ENCODE measurements around the gene ALPK3.

The ALPK3 gene

GRCh38 chr15:84907731-84908130 is 90.6 kb downstream of the ALPK3 start:
- no peak for TF ChIP-seq CTCF (conservative IDR thresholded peaks at IDR 0.05; ENCODE audit: control insufficient read depth, insufficient read depth, low read depth, low read length)
- no peak for DNase-seq (ENCODE audit: low read depth)
- no peak overlapping the region for H3K4me3 ChIP-seq (ENCODE audit: control insufficient read depth, low read depth, low read length)

- no peak for TF ChIP-seq CTCF (conservative IDR thresholded peaks at IDR 0.05; ENCODE audit: control insufficient read depth, insufficient read depth, low read depth, low read length)
Measured at GRCh38 chr15:84908564-84908963, 91.4 kb downstream of the ALPK3 start.

GRCh38 chr15:84909029-84909428 is 91.9 kb downstream of the ALPK3 start:
- no peak for TF ChIP-seq CTCF (conservative IDR thresholded peaks at IDR 0.05; ENCODE audit: control insufficient read depth, insufficient read depth, low read depth, low read length)
- no peak overlapping the region for H3K4me3 ChIP-seq (ENCODE audit: control insufficient read depth, low read depth, low read length)

More at GRCh38 chr15:84908564-84908963, 91.4 kb downstream of the ALPK3 start:
- H3K4me3 ChIP-seq (ENCODE audit: control insufficient read depth, low read depth, low read length) = no peak overlapping the region
- no peak for DNase-seq (ENCODE audit: low read depth)

GRCh38 chr15:84909782-84910181 is 92.6 kb downstream of the ALPK3 start:
- no peak for TF ChIP-seq CTCF (conservative IDR thresholded peaks at IDR 0.05; ENCODE audit: control insufficient read depth, insufficient read depth, low read depth, low read length)
- DNase-seq (ENCODE audit: low read depth) = no peak
- H3K4me3 ChIP-seq (ENCODE audit: control insufficient read depth, low read depth, low read length) = no peak overlapping the region

More at GRCh38 chr15:84909029-84909428, 91.9 kb downstream of the ALPK3 start:
- no peak for DNase-seq (ENCODE audit: low read depth)

- DNase-seq (ENCODE audit: low read depth) = peak; percentile 53
- TF ChIP-seq CTCF (conservative IDR thresholded peaks at IDR 0.05; ENCODE audit: control insufficient read depth, insufficient read depth, low read depth, low read length) = no peak
- H3K4me3 ChIP-seq (ENCODE audit: control insufficient read depth, low read depth, low read length) = no peak overlapping the region
Measured at GRCh38 chr15:84910928-84911623, 93.9 kb downstream of the ALPK3 start.

GRCh38 chr15:84911879-84912660 is 94.9 kb downstream of the ALPK3 start:
- TF ChIP-seq CTCF (conservative IDR thresholded peaks at IDR 0.05; ENCODE audit: control insufficient read depth, insufficient read depth, low read depth, low read length) = no peak
- no peak overlapping the region for H3K4me3 ChIP-seq (ENCODE audit: control insufficient read depth, low read depth, low read length)
- peak; percentile 100 for DNase-seq (ENCODE audit: low read depth)
